ENCODE measurements around the gene PROKR1. TPM values are rescaled to one million over a fixed set of nuclear protein-coding genes. Genes with fewer than 3 reads are reported as not detected.

Gene PROKR1
- total RNA-seq, 2 experiments from 2014 or later: not detected

- Mint-ChIP-seq H3K4me1 (ENCODE audit: low read depth) (peaks cover 14% of the 10 kb centered on the region), H3K27me3 (peaks cover 8% of the 10 kb centered on the region), H3K36me3 (ENCODE audit: low read depth) (no peaks in the 10 kb centered on the region), H3K27ac (no peak overlapping the region), H3K9me3 (peaks cover 4% of the 10 kb centered on the region), H3K4me3 (no peak overlapping the region)
- H3K4me3 ChIP-seq (ENCODE audit: low read length): no peak overlapping the region
- no peak overlapping the region for H3K27ac ChIP-seq (ENCODE audit: low read depth in 1 of 2, low read length in 2 of 2)
- no peak for ATAC-seq (ENCODE audit: poor library complexity)
- intact Hi-C loops (cut with DNase I, micrococcal nuclease): no loop called here
- TF ChIP-seq CTCF (IDR thresholded peaks at IDR 0.05): no peak
- no peak for DNase-seq
- H3K9me3 ChIP-seq (ENCODE audit: control insufficient read depth in 1 of 2, insufficient read depth in 1 of 2, low read length in 2 of 2): no peaks in the 10 kb centered on the region
- ChIA-PET CTCF (no interaction called here), POLR2A (no interaction called here)
- H3K36me3 ChIP-seq (ENCODE audit: insufficient read depth, low read length): no peaks in the 10 kb centered on the region
- H3K4me1 ChIP-seq (ENCODE audit: insufficient read depth, low read length): peaks cover 2% of the 10 kb centered on the region
- no peaks in the 10 kb centered on the region for H3K27me3 ChIP-seq (ENCODE audit: control insufficient read depth in 1 of 2, insufficient read depth in 2 of 2, low read length in 2 of 2)
Measured at GRCh38 chr2:68693951-68694350, 50.6 kb downstream of the PROKR1 start.

GRCh38 chr2:68695971-68696370, 52.6 kb downstream of the PROKR1 start:
- Histone ChIP-seq H3K27me3 (ENCODE audit: control insufficient read depth in 1 of 2, insufficient read depth in 2 of 2, low read length in 2 of 2) (no peaks in the 10 kb centered on the region), H3K4me3 (ENCODE audit: low read length) (no peak overlapping the region), H3K9me3 (ENCODE audit: control insufficient read depth in 1 of 2, insufficient read depth in 1 of 2, low read length in 2 of 2) (peaks cover 0 to 6% of the 10 kb centered on the region in 2 experiments), H3K36me3 (ENCODE audit: insufficient read depth, low read length) (no peaks in the 10 kb centered on the region), H3K4me1 (ENCODE audit: insufficient read depth, low read length) (no peaks in the 10 kb centered on the region), H3K27ac (ENCODE audit: low read depth in 1 of 2, low read length in 2 of 2) (no peak overlapping the region)
- no peak overlapping the region for H3K4me3 Mint-ChIP-seq
- DNase-seq (no peak), ATAC-seq (ENCODE audit: poor library complexity) (no peak)
- H3K9me3 Mint-ChIP-seq: peaks cover 4% of the 10 kb centered on the region
- TF ChIP-seq CTCF (IDR thresholded peaks at IDR 0.05): no peak
- ChIA-PET CTCF (no interaction called here), POLR2A (no interaction called here)
- intact Hi-C loops (cut with DNase I, micrococcal nuclease): no loop called here
- no peaks in the 10 kb centered on the region for H3K36me3 Mint-ChIP-seq (ENCODE audit: low read depth)
- peaks cover 8% of the 10 kb centered on the region for H3K27me3 Mint-ChIP-seq
- H3K27ac Mint-ChIP-seq: no peak overlapping the region
- H3K4me1 Mint-ChIP-seq (ENCODE audit: low read depth): no peaks in the 10 kb centered on the region

- H3K36me3 ChIP-seq (ENCODE audit: insufficient read depth, low read length): no peaks in the 10 kb centered on the region
- ChIA-PET CTCF (interaction anchor here (0.9 to 1.2 kb wide), 2 partner anchors 12 to 233 kb away, joined by 3 read pairs; no protein-coding TSS in a partner anchor), POLR2A (no interaction called here)
- H3K4me3 ChIP-seq (ENCODE audit: low read length): no peak overlapping the region
- no peaks in the 10 kb centered on the region for H3K4me1 ChIP-seq (ENCODE audit: insufficient read depth, low read length)
- H3K27ac ChIP-seq (ENCODE audit: low read depth in 1 of 2, low read length in 2 of 2): no peak overlapping the region
- H3K27ac Mint-ChIP-seq: no peak overlapping the region
- peaks cover 4% of the 10 kb centered on the region for H3K9me3 Mint-ChIP-seq
- intact Hi-C loops (cut with DNase I, micrococcal nuclease): no loop called here
- no peaks in the 10 kb centered on the region for H3K27me3 ChIP-seq (ENCODE audit: control insufficient read depth in 1 of 2, insufficient read depth in 2 of 2, low read length in 2 of 2)
- H3K4me3 Mint-ChIP-seq: no peak overlapping the region
- TF ChIP-seq CTCF (IDR thresholded peaks at IDR 0.05): no peak
- peaks cover 0 to 6% of the 10 kb centered on the region in 2 experiments for H3K9me3 ChIP-seq (ENCODE audit: control insufficient read depth in 1 of 2, insufficient read depth in 1 of 2, low read length in 2 of 2)
- DNase-seq: no peak
- H3K36me3 Mint-ChIP-seq (ENCODE audit: low read depth): no peaks in the 10 kb centered on the region
- peaks cover 8% of the 10 kb centered on the region for H3K27me3 Mint-ChIP-seq
- H3K4me1 Mint-ChIP-seq (ENCODE audit: low read depth): no peaks in the 10 kb centered on the region
- no peak for ATAC-seq (ENCODE audit: poor library complexity)
Measured at GRCh38 chr2:68696554-68696953, 53.2 kb downstream of the PROKR1 start.
